Mesenchymal stem cell (in vitro differentiated cells and primary cell): Measurements from ENCODE around the gene DENND4B.
A peak's percentile ranks its signal among the peaks of the same experiment; 100 is the strongest.

Experiments used
- DNase-seq: peaks from one replicate; pipeline ENCODE4 v3.0.0-alpha.2; 2013
- H2AFZ ChIP-seq: one replicate; pipeline ENCODE4 v1.6.1; 2013; ENCODE audit warnings: low read depth, mild to moderate bottlenecking, control low read depth, inconsistent platforms, low read length, moderate library complexity
- H2AK5ac ChIP-seq: 2 replicates; pipeline ENCODE4 v1.6.1; 2013; ENCODE audit warnings: low read length, moderate library complexity, mild to moderate bottlenecking, inconsistent platforms; ENCODE audit not compliant: severe bottlenecking
- H2BK120ac ChIP-seq: one replicate; pipeline ENCODE4 v1.6.1; 2013; ENCODE audit warnings: low read depth, mild to moderate bottlenecking, inconsistent platforms, low read length, moderate library complexity
- H2BK12ac ChIP-seq, 2 experiments: one replicate each; pipeline ENCODE4 v1.6.1; 2013; ENCODE audit warnings: inconsistent platforms in 2 of 2, low read length in 2 of 2, mild to moderate bottlenecking in 2 of 2, moderate library complexity in 2 of 2, control low read depth in 1 of 2
- H2BK15ac ChIP-seq: one replicate; pipeline ENCODE4 v1.6.1; 2013; ENCODE audit warnings: mild to moderate bottlenecking, low read depth, inconsistent platforms; ENCODE audit not compliant: poor library complexity, severe bottlenecking
- H2BK5ac ChIP-seq: 2 replicates; pipeline ENCODE4 v1.6.1; 2013; ENCODE audit warnings: low read depth, mild to moderate bottlenecking, low read length, control low read depth, inconsistent platforms; ENCODE audit not compliant: poor library complexity, severe bottlenecking
- H3K14ac ChIP-seq, 2 experiments: one replicate each; pipeline ENCODE4 v1.6.1; 2013; ENCODE audit warnings: inconsistent platforms in 2 of 2, low read length in 2 of 2, control low read depth in 1 of 2, mild to moderate bottlenecking in 1 of 2, moderate library complexity in 1 of 2
- H3K18ac ChIP-seq, 2 experiments: one replicate each; pipeline ENCODE4 v1.6.1; 2013; ENCODE audit warnings: inconsistent platforms in 2 of 2, low read length in 2 of 2, control low read depth in 1 of 2, low read depth in 1 of 2, mild to moderate bottlenecking in 1 of 2
- H3K23ac ChIP-seq, 2 experiments: one replicate each; pipeline ENCODE4 v1.6.1; 2013; ENCODE audit warnings: inconsistent platforms in 2 of 2, low read length in 2 of 2, mild to moderate bottlenecking in 2 of 2, moderate library complexity in 2 of 2, control low read depth in 1 of 2
- H3K27ac ChIP-seq: 2 replicates; pipeline ENCODE4 v1.5.1; 2013; ENCODE audit warnings: mild to moderate bottlenecking, moderate library complexity, low read length, control low read depth, inconsistent platforms; ENCODE audit not compliant: poor library complexity, severe bottlenecking
- H3K27me3 ChIP-seq, 2 experiments: 2 replicates each; pipeline versions ENCODE4 v1.6.1 to v1.7.0; 2013; ENCODE audit warnings: low read length in 2 of 2, mild to moderate bottlenecking in 2 of 2, moderate library complexity in 2 of 2, control low read depth in 1 of 2, inconsistent platforms in 1 of 2; ENCODE audit not compliant: control insufficient read depth in 1 of 2, insufficient read depth in 1 of 2
- H3K36me3 ChIP-seq, 2 experiments: 2 replicates each; pipeline versions ENCODE4 v1.6.1 to v1.7.0; 2013; ENCODE audit warnings: low read length in 2 of 2, control low read depth in 1 of 2, inconsistent platforms in 1 of 2, low read depth in 1 of 2, mild to moderate bottlenecking in 1 of 2; ENCODE audit not compliant: insufficient read depth in 2 of 2, control insufficient read depth in 1 of 2
- H3K4ac ChIP-seq, 2 experiments: one replicate each; pipeline ENCODE4 v1.6.1; 2013; ENCODE audit warnings: inconsistent platforms in 2 of 2, low read length in 2 of 2, mild to moderate bottlenecking in 2 of 2, moderate library complexity in 2 of 2, control low read depth in 1 of 2, low read depth in 1 of 2
- H3K4me1 ChIP-seq: 2 replicates; pipeline ENCODE4 v1.6.1; 2013; ENCODE audit warnings: low read depth, low read length, control low read depth; ENCODE audit not compliant: control insufficient read depth, insufficient read depth
- H3K4me2 ChIP-seq: 2 replicates; pipeline ENCODE4 v1.6.1; 2013; ENCODE audit warnings: low read length, mild to moderate bottlenecking, inconsistent platforms; ENCODE audit not compliant: poor library complexity, severe bottlenecking
- H3K4me3 ChIP-seq, 2 experiments: 2 replicates each; pipeline versions ENCODE4 v1.5.1 to v1.7.0; 2013; ENCODE audit warnings: low read length in 2 of 2, mild to moderate bottlenecking in 2 of 2, control low read depth in 1 of 2, low read depth in 1 of 2; ENCODE audit not compliant: insufficient read depth in 1 of 2
- H3K79me1 ChIP-seq: replicated peaks from 2 replicates; pipeline ENCODE4 v1.6.1; 2013; ENCODE audit warnings: mild to moderate bottlenecking, control low read depth, low read length, inconsistent platforms; ENCODE audit not compliant: poor library complexity, severe bottlenecking
- H3K9ac ChIP-seq: 2 replicates; pipeline ENCODE4 v1.7.0; 2013; ENCODE audit warnings: mild to moderate bottlenecking, low read length, moderate library complexity
- H3K9me3 ChIP-seq: 2 replicates; pipeline ENCODE4 v1.7.0; 2013; ENCODE audit warnings: mild to moderate bottlenecking, low read length; ENCODE audit not compliant: control insufficient read depth
- H4K8ac ChIP-seq: one replicate; pipeline ENCODE4 v1.6.1; 2013; ENCODE audit warnings: inconsistent platforms, mild to moderate bottlenecking, low read length, moderate library complexity
- H4K91ac ChIP-seq: one replicate; pipeline ENCODE4 v1.6.1; 2013; ENCODE audit warnings: mild to moderate bottlenecking, low read length, inconsistent platforms
- WGBS: methylation state at CpG from one replicate; pipeline ENCODE4 v1.1.7; 2013; ENCODE audit warnings: mixed read lengths; 5-methylcytosine and 5-hydroxymethylcytosine counted together

DENND4B gene

GRCh38 chr1:153929981-153930948 lies 16.3 kb downstream of the DENND4B start:
- WGBS: 96% methylated on average over 11 of the region's 14 CpGs
- Histone ChIP-seq H3K9ac (no peak overlapping the region), H3K79me1 (peaks cover 5% of the 10 kb centered on the region), H3K27me3 (no peaks in the 10 kb centered on the region), H4K8ac (peak overlapping the region; percentile 4), H3K4me3 (no peak overlapping the region), H3K36me3 (peaks cover 48 to 53% of the 10 kb centered on the region in 2 experiments), H2BK120ac (no peak overlapping the region), H2BK5ac (no peak overlapping the region), H3K9me3 (no peaks in the 10 kb centered on the region), H3K23ac (no peak overlapping the region), H2AFZ (no peak overlapping the region), H4K91ac (peak overlapping the region; percentile 10), H2BK12ac (no peak overlapping the region), H3K4me2 (no peak overlapping the region), H3K18ac (no peak overlapping the region), H3K14ac (no peak overlapping the region), H3K27ac (no peak overlapping the region), H2AK5ac (no peak overlapping the region), H3K4me1 (no peaks in the 10 kb centered on the region), H2BK15ac (no peak overlapping the region), H3K4ac (no peak overlapping the region)
- DNase-seq: no peak

GRCh38 chr1:153929426-153929825 lies 17.1 kb downstream of the DENND4B start:
- H4K8ac ChIP-seq: no peak overlapping the region
- peak overlapping the region; percentile 20 to 65 for H2BK12ac ChIP-seq
- H2AFZ ChIP-seq: no peak overlapping the region
- DNase-seq: no peak
- H3K36me3 ChIP-seq: peaks cover 42 to 47% of the 10 kb centered on the region in 2 experiments
- H4K91ac ChIP-seq: no peak overlapping the region
- WGBS: 95% methylated on average over 4 of the region's 5 CpGs
- no peaks in the 10 kb centered on the region for H3K27me3 ChIP-seq
- no peak overlapping the region for H3K14ac ChIP-seq
- no peak overlapping the region for H2AK5ac ChIP-seq
- peak overlapping the region; percentile 42 for H2BK120ac ChIP-seq
- no peak overlapping the region for H3K23ac ChIP-seq
- no peaks in the 10 kb centered on the region for H3K9me3 ChIP-seq
- H3K18ac ChIP-seq: peak overlapping the region; percentile 30 to 91
- no peak overlapping the region for H2BK5ac ChIP-seq
- peak overlapping the region in 1 of 2 experiments; percentile 73 for H3K4ac ChIP-seq
- no peak overlapping the region for H3K4me2 ChIP-seq
- H3K4me1 ChIP-seq: peaks cover 4% of the 10 kb centered on the region
- H3K27ac ChIP-seq: no peak overlapping the region
- H2BK15ac ChIP-seq: peak overlapping the region; percentile 39
- H3K9ac ChIP-seq: no peak overlapping the region
- H3K79me1 ChIP-seq: peaks cover 1% of the 10 kb centered on the region
- H3K4me3 ChIP-seq: no peak overlapping the region

GRCh38 chr1:153928791-153929341 lies 17.7 kb downstream of the DENND4B start:
- peak overlapping the region in 1 of 2 experiments; percentile 32 for H3K4me3 ChIP-seq
- H2BK15ac ChIP-seq: peak overlapping the region; percentile 39
- WGBS: no CpG with 5 or more reads among the region's 4 CpGs

GRCh38 chr1:153928245-153928644 lies 18.3 kb downstream of the DENND4B start:
- Histone ChIP-seq H3K4me3 (no peak overlapping the region), H3K18ac (peak overlapping the region in 1 of 2 experiments; percentile 50), H4K8ac (no peak overlapping the region), H2AK5ac (no peak overlapping the region), H3K36me3 (peaks cover 30 to 36% of the 10 kb centered on the region in 2 experiments), H2BK12ac (peak overlapping the region in 1 of 2 experiments; percentile 51), H3K4me2 (no peak overlapping the region), H3K14ac (peak overlapping the region in 1 of 2 experiments; percentile 10), H2BK5ac (no peak overlapping the region), H3K79me1 (peaks cover 1% of the 10 kb centered on the region), H3K4me1 (peaks cover 4% of the 10 kb centered on the region), H3K9me3 (no peaks in the 10 kb centered on the region), H2BK120ac (no peak overlapping the region), H3K4ac (no peak overlapping the region), H2AFZ (no peak overlapping the region), H4K91ac (peak overlapping the region; percentile 46), H3K23ac (no peak overlapping the region), H3K27ac (no peak overlapping the region), H3K27me3 (no peaks in the 10 kb centered on the region), H3K9ac (no peak overlapping the region), H2BK15ac (no peak overlapping the region)
- DNase-seq: no peak
- 71% methylated on average over 1 of the region's 1 CpG for WGBS

More at GRCh38 chr1:153928791-153929341, 17.7 kb downstream of the DENND4B start:
- peak overlapping the region in 1 of 2 experiments; percentile 73 for H3K4ac ChIP-seq
- no peak overlapping the region for H2BK120ac ChIP-seq
- H2BK12ac ChIP-seq: peak overlapping the region; percentile 20 to 65
- peaks cover 36 to 42% of the 10 kb centered on the region in 2 experiments for H3K36me3 ChIP-seq
- no peak overlapping the region for H4K91ac ChIP-seq
- H3K9ac ChIP-seq: no peak overlapping the region
- H3K27ac ChIP-seq: no peak overlapping the region
- peak overlapping the region; percentile 50 to 91 for H3K18ac ChIP-seq
- peaks cover 4% of the 10 kb centered on the region for H3K4me1 ChIP-seq
- H2AFZ ChIP-seq: no peak overlapping the region
- H3K23ac ChIP-seq: no peak overlapping the region
- DNase-seq: peak; percentile 85
- H3K9me3 ChIP-seq: no peaks in the 10 kb centered on the region
- peak overlapping the region in 1 of 2 experiments; percentile 71 for H3K14ac ChIP-seq
- no peak overlapping the region for H2AK5ac ChIP-seq
- H2BK5ac ChIP-seq: no peak overlapping the region
- no peaks in the 10 kb centered on the region for H3K27me3 ChIP-seq
- H3K79me1 ChIP-seq: peaks cover 1% of the 10 kb centered on the region
- peak overlapping the region; percentile 80 for H4K8ac ChIP-seq
- no peak overlapping the region for H3K4me2 ChIP-seq
